ENCODE measurements around the gene MYT1.

Gene MYT1

GRCh38 chr20:64191002-64191401 is 26.8 kb downstream of the MYT1 start:
- peak; percentile 67 for DNase-seq (ENCODE audit: insufficient read length, low spot score)
- TF ChIP-seq CTCF (IDR thresholded peaks at IDR 0.05; ENCODE audit: insufficient read depth, missing control alignments) = no peak
- FAIRE-seq = peak; percentile 41

GRCh38 chr20:64192406-64192805 is 28.2 kb downstream of the MYT1 start:
- DNase-seq (ENCODE audit: insufficient read length, low spot score) = no peak
- no peak for FAIRE-seq
- TF ChIP-seq CTCF (IDR thresholded peaks at IDR 0.05; ENCODE audit: insufficient read depth, missing control alignments) = no peak

GRCh38 chr20:64193058-64193457 is 28.8 kb downstream of the MYT1 start:
- DNase-seq (ENCODE audit: insufficient read length, low spot score) (no peak), FAIRE-seq (no peak)
- TF ChIP-seq CTCF (IDR thresholded peaks at IDR 0.05; ENCODE audit: insufficient read depth, missing control alignments) = no peak

- TF ChIP-seq CTCF (IDR thresholded peaks at IDR 0.05; ENCODE audit: insufficient read depth, missing control alignments) = no peak
- FAIRE-seq (no peak), DNase-seq (ENCODE audit: insufficient read length, low spot score) (no peak)
Observed at GRCh38 chr20:64194269-64194668, 30.0 kb downstream of the MYT1 start.

GRCh38 chr20:64196309-64196708 is 32.1 kb downstream of the MYT1 start:
- no peak for FAIRE-seq

GRCh38 chr20:64196847-64197306 is 32.6 kb downstream of the MYT1 start:
- DNase-seq (ENCODE audit: insufficient read length, low spot score) (no peak), FAIRE-seq (no peak)
- no peak for TF ChIP-seq CTCF (IDR thresholded peaks at IDR 0.05; ENCODE audit: insufficient read depth, missing control alignments)

More at GRCh38 chr20:64196309-64196708, 32.1 kb downstream of the MYT1 start:
- TF ChIP-seq CTCF (IDR thresholded peaks at IDR 0.05; ENCODE audit: insufficient read depth, missing control alignments) = no peak
- DNase-seq (ENCODE audit: insufficient read length, low spot score) = no peak

- no peak for TF ChIP-seq CTCF (IDR thresholded peaks at IDR 0.05; ENCODE audit: insufficient read depth, missing control alignments)
- no peak for FAIRE-seq
- DNase-seq (ENCODE audit: insufficient read length, low spot score) = no peak
Observed at GRCh38 chr20:64198347-64198746, 34.1 kb downstream of the MYT1 start.
